ENCODE data around the gene MGAT4A.
A peak's percentile ranks its signal among the peaks of the same experiment; 100 is the strongest.
"Not testable (repeated sequence)": the region's sequence is repeated elsewhere in the genome, so short reads cannot be mapped to it uniquely, and the experiment has no call there.

The MGAT4A gene

DNA sequence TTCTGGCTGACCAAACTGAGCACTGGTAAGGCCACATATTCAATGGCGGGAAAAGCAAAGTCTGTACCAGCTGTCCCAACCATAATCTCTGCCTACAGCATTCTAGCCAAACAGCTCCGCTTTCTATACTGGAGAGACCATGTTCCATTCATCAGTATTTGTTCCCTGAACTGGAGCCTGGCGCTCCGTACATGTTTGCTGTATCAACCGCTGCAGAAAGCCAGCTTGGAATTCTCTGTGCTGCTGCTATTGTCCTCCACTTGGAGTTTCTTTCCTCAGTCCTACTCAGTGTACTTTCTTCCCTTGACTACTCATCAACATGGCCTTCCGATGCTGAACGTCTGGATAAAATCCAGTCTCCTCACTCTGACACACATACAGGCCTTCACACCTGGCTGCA, 124.5 kb downstream of the MGAT4A start:
- no peak for DNase-seq (ENCODE audit: low read depth)
- no peak overlapping the region for H3K4me3 ChIP-seq (ENCODE audit: low read depth, low read length)
- TF ChIP-seq, protein P1, sequence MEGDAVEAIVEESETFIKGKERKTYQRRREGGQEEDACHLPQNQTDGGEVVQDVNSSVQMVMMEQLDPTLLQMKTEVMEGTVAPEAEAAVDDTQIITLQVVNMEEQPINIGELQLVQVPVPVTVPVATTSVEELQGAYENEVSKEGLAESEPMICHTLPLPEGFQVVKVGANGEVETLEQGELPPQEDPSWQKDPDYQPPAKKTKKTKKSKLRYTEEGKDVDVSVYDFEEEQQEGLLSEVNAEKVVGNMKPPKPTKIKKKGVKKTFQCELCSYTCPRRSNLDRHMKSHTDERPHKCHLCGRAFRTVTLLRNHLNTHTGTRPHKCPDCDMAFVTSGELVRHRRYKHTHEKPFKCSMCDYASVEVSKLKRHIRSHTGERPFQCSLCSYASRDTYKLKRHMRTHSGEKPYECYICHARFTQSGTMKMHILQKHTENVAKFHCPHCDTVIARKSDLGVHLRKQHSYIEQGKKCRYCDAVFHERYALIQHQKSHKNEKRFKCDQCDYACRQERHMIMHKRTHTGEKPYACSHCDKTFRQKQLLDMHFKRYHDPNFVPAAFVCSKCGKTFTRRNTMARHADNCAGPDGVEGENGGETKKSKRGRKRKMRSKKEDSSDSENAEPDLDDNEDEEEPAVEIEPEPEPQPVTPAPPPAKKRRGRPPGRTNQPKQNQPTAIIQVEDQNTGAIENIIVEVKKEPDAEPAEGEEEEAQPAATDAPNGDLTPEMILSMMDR (IDR thresholded peaks at IDR 0.05; ENCODE audit: insufficient read depth, low read depth, low read length, missing control alignments), result no peak

- TF ChIP-seq, protein P1 (IDR thresholded peaks at IDR 0.05; ENCODE audit: insufficient read depth, low read depth, low read length, missing control alignments), result no peak
- DNase-seq (ENCODE audit: low read depth), result no peak
- no peak overlapping the region for H3K4me3 ChIP-seq (ENCODE audit: low read depth, low read length)
These were observed 125.9 kb downstream of the MGAT4A start for GRCh38 chr2:98605076-98605475.

DNA sequence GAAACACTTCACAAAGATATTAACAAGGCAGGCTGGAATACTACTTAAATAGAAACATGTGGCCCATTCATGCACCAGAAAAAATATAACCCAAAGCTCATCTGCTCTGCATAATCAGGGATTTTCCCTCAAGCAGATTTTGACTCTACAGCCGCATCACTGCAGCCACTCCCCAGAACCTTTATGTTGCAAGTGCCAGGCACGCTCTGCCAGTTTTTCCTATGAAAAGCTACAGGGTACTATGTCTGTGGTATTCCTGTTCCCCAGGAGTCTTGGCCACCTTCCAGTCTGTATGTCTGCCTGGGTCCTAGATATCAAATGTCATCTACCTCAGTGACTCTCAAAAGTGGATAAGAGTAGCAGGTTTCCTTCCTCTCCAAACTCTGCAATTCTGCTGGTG, 126.4 kb downstream of the MGAT4A start:
- DNase-seq (ENCODE audit: low read depth), result no peak
- TF ChIP-seq, protein P1 (IDR thresholded peaks at IDR 0.05; ENCODE audit: insufficient read depth, low read depth, low read length, missing control alignments), result no peak
- no peak overlapping the region for H3K4me3 ChIP-seq (ENCODE audit: low read depth, low read length)

GRCh38 chr2:98601532-98602132, 129.3 kb downstream of the MGAT4A start:
- DNase-seq (ENCODE audit: low read depth), result peak; percentile 67
- H3K4me3 ChIP-seq (ENCODE audit: low read depth, low read length), result no peak overlapping the region
- TF ChIP-seq, protein P1 (IDR thresholded peaks at IDR 0.05; ENCODE audit: insufficient read depth, low read depth, low read length, missing control alignments), result peak; percentile 77

DNA sequence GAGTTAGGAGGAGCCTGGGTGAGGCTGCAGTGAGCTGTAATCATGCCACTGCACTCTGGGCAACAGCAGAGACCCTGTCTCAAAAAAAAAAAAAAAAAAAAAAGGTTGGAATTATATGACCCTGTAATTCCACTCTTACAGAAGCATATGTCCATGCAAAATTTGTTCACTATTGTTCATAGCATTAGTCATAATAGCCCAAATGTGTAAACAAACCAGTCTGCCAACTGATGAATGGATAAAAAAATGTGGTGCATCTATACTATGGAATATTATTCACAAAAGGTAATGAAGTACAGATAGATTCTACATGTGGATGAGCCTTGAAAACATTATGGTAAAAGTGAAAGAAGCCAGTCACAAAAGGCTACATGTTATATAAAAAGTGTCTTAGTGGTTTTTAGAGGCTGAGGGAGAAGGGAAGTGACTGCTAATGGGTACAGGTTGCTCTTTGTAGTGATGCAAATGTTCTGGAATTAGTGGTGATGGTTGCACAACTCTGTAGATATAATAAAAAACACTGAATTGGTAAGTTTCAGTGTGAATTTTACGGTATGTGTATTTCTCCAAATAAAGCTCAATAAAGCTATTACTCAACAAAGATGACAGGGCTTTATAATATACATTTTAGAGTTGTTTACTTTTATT, 132.0 kb downstream of the MGAT4A start:
- TF ChIP-seq, protein P1 (IDR thresholded peaks at IDR 0.05; ENCODE audit: insufficient read depth, low read depth, low read length, missing control alignments), result no peak
- no peak for DNase-seq (ENCODE audit: low read depth)
- no peak overlapping the region for H3K4me3 ChIP-seq (ENCODE audit: low read depth, low read length)

DNA sequence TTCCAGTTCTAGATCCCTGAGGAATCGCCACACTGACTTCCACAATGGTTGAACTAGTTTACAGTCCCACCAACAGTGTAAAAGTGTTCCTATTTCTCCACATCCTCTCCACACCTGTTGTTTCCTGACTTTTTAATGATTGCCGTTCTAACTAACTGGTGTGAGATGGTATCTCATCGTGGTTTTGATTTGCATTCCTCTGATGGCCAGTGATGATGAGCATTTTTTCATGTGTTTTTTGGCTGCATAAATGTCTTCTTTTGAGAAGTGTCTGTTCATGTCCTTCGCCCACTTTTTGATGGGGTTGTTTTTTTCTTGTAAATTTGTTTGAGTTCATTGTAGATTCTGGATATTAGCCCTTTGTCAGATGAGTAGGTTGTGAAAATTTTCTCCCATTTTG, 136.3 kb downstream of the MGAT4A start:
- not testable (repeated sequence) for DNase-seq (ENCODE audit: low read depth); H3K4me3 ChIP-seq (ENCODE audit: low read depth, low read length)

GRCh38 chr2:98592565-98592964, 138.4 kb downstream of the MGAT4A start:
- no peak for DNase-seq (ENCODE audit: low read depth)
- H3K4me3 ChIP-seq (ENCODE audit: low read depth, low read length), result no peak overlapping the region
- TF ChIP-seq, protein P1 (IDR thresholded peaks at IDR 0.05; ENCODE audit: insufficient read depth, low read depth, low read length, missing control alignments), result no peak

All from GM12865 (cell line).